Rectal smooth muscle tissue (tissue), 1 donor: ENCODE measurements around the gene SYT7.

Experiments used
- H3K27ac ChIP-seq: one replicate; pipeline ENCODE4 v1.7.0; 2013; ENCODE audit warnings: low read depth, low read length, inconsistent platforms
- H3K27me3 ChIP-seq: one replicate; pipeline ENCODE4 v1.7.0; 2013; ENCODE audit warnings: low read length; ENCODE audit not compliant: control insufficient read depth, insufficient read depth
- H3K36me3 ChIP-seq: one replicate; pipeline ENCODE4 v1.7.0; 2013; ENCODE audit warnings: low read length; ENCODE audit not compliant: control insufficient read depth, insufficient read depth
- H3K4me1 ChIP-seq: one replicate; pipeline ENCODE4 v1.7.0; 2013; ENCODE audit warnings: low read length; ENCODE audit not compliant: control insufficient read depth, insufficient read depth
- H3K4me3 ChIP-seq: one replicate; pipeline ENCODE4 v1.7.0; 2013; ENCODE audit warnings: low read length
- H3K9ac ChIP-seq: one replicate; pipeline ENCODE4 v1.7.0; 2013; ENCODE audit warnings: low read length

SYT7 gene

GRCh38 chr11:61533401-61533800 lies 47.5 kb downstream of the SYT7 start:
- no peak overlapping the region for H3K27ac ChIP-seq
- no peaks in the 10 kb centered on the region for H3K36me3 ChIP-seq
- no peak overlapping the region for H3K4me3 ChIP-seq
- H3K4me1 ChIP-seq = no peaks in the 10 kb centered on the region
- H3K27me3 ChIP-seq = peaks cover 2% of the 10 kb centered on the region
- no peak overlapping the region for H3K9ac ChIP-seq

GRCh38 chr11:61533039-61533375 lies 47.9 kb downstream of the SYT7 start:
- H3K36me3 ChIP-seq = no peaks in the 10 kb centered on the region
- H3K4me1 ChIP-seq = no peaks in the 10 kb centered on the region
- H3K27me3 ChIP-seq = no peaks in the 10 kb centered on the region
- H3K9ac ChIP-seq = no peak overlapping the region
- H3K27ac ChIP-seq = no peak overlapping the region
- no peak overlapping the region for H3K4me3 ChIP-seq

GRCh38 chr11:61532134-61533038 lies 48.5 kb downstream of the SYT7 start:
- no peaks in the 10 kb centered on the region for H3K4me1 ChIP-seq
- no peak overlapping the region for H3K4me3 ChIP-seq
- H3K27me3 ChIP-seq = no peaks in the 10 kb centered on the region
- no peaks in the 10 kb centered on the region for H3K36me3 ChIP-seq
- no peak overlapping the region for H3K9ac ChIP-seq
- no peak overlapping the region for H3K27ac ChIP-seq

GRCh38 chr11:61531044-61531443 lies 49.8 kb downstream of the SYT7 start:
- Histone ChIP-seq H3K4me3 (no peak overlapping the region), H3K27me3 (no peaks in the 10 kb centered on the region)

GRCh38 chr11:61529537-61530225 lies 51.2 kb downstream of the SYT7 start:
- Histone ChIP-seq H3K9ac (no peak overlapping the region), H3K4me1 (no peaks in the 10 kb centered on the region), H3K36me3 (no peaks in the 10 kb centered on the region), H3K27ac (no peak overlapping the region), H3K27me3 (no peaks in the 10 kb centered on the region), H3K4me3 (no peak overlapping the region)

More at GRCh38 chr11:61531044-61531443, 49.8 kb downstream of the SYT7 start:
- no peaks in the 10 kb centered on the region for H3K4me1 ChIP-seq
- H3K36me3 ChIP-seq = no peaks in the 10 kb centered on the region
- no peak overlapping the region for H3K9ac ChIP-seq
- H3K27ac ChIP-seq = no peak overlapping the region

- Histone ChIP-seq H3K36me3 (no peaks in the 10 kb centered on the region), H3K4me3 (no peak overlapping the region), H3K9ac (no peak overlapping the region), H3K27me3 (no peaks in the 10 kb centered on the region), H3K27ac (no peak overlapping the region), H3K4me1 (no peaks in the 10 kb centered on the region)
These were observed 52.8 kb downstream of the SYT7 start for GRCh38 chr11:61528114-61528513.

- Histone ChIP-seq H3K4me3 (no peak overlapping the region), H3K27ac (no peak overlapping the region), H3K36me3 (no peaks in the 10 kb centered on the region), H3K9ac (no peak overlapping the region), H3K4me1 (no peaks in the 10 kb centered on the region), H3K27me3 (no peaks in the 10 kb centered on the region)
These were observed 53.7 kb downstream of the SYT7 start for GRCh38 chr11:61526956-61527731.

- no peak overlapping the region for H3K27ac ChIP-seq
- H3K27me3 ChIP-seq = no peaks in the 10 kb centered on the region
- no peaks in the 10 kb centered on the region for H3K36me3 ChIP-seq
- no peaks in the 10 kb centered on the region for H3K4me1 ChIP-seq
- H3K9ac ChIP-seq = no peak overlapping the region
- H3K4me3 ChIP-seq = no peak overlapping the region
These were observed 54.6 kb downstream of the SYT7 start for GRCh38 chr11:61526229-61526628.

- no peak overlapping the region for H3K9ac ChIP-seq
- H3K36me3 ChIP-seq = no peaks in the 10 kb centered on the region
- no peak overlapping the region for H3K4me3 ChIP-seq
- H3K4me1 ChIP-seq = no peaks in the 10 kb centered on the region
- no peak overlapping the region for H3K27ac ChIP-seq
- H3K27me3 ChIP-seq = no peaks in the 10 kb centered on the region
These were observed 55.8 kb downstream of the SYT7 start for GRCh38 chr11:61524963-61525587.

- Histone ChIP-seq H3K9ac (no peak overlapping the region), H3K27me3 (no peaks in the 10 kb centered on the region), H3K27ac (no peak overlapping the region), H3K36me3 (no peaks in the 10 kb centered on the region), H3K4me1 (no peaks in the 10 kb centered on the region), H3K4me3 (no peak overlapping the region)
These were observed 56.4 kb downstream of the SYT7 start for GRCh38 chr11:61524446-61524845.

- Histone ChIP-seq H3K4me3 (no peak overlapping the region), H3K27me3 (no peaks in the 10 kb centered on the region), H3K4me1 (no peaks in the 10 kb centered on the region), H3K27ac (no peak overlapping the region), H3K36me3 (no peaks in the 10 kb centered on the region), H3K9ac (no peak overlapping the region)
These were observed 58.0 kb downstream of the SYT7 start for GRCh38 chr11:61522881-61523280.
